ENCODE measurements around the gene AKR1C1.
"Not testable (repeated sequence)": the region's sequence is repeated elsewhere in the genome, so short reads cannot be mapped to it uniquely, and the experiment has no call there.

The AKR1C1 gene

DNA sequence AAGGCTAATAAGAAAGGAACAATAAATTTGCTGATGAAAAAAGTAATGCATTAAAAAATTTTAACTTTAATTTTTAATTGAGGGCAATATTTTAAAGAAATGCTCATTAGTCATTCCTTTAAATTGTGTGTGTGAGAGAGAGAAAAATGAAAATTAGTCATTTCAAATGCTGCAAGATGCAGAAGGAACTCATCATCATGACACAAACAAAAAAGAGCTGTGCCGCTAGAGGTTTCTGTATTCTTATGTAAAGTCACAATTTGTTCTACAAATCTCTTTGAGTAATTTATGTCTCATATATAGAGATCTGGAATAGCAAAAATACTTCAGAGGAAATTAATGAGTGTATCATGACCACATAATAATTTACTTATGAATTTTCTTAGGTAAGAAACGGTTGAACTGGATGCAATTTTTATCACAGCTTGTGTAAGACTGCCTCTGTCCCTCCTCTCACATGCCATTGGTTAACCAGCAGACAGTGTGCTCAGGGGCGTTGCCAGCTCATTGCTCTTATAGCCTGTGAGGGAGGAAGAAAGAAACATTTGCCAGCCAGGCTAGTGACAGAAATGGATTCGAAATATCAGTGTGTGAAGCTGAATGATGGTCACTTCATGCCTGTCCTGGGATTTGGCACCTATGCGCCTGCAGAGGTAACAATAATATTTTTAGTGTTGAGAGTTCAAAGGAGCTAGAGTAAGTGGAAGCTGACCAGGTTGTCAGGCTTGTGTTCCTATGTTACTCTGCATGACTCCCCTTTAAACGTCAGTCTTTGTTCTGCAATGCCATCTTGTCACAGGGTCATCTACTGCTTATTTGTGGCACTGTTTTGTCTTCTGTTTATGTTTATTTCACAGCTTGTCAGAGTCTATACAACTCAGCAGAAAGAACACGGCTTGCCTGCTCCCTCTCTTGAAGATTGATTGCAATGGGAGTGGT, at the start of gene AKR1C1:
Gene AKR1C1 (plus strand): TSS at position 540 of the 939 bp plus-strand sequence. CDS start 30 bp downstream, at position 570.
- not testable (repeated sequence) for DNase-seq

DNA sequence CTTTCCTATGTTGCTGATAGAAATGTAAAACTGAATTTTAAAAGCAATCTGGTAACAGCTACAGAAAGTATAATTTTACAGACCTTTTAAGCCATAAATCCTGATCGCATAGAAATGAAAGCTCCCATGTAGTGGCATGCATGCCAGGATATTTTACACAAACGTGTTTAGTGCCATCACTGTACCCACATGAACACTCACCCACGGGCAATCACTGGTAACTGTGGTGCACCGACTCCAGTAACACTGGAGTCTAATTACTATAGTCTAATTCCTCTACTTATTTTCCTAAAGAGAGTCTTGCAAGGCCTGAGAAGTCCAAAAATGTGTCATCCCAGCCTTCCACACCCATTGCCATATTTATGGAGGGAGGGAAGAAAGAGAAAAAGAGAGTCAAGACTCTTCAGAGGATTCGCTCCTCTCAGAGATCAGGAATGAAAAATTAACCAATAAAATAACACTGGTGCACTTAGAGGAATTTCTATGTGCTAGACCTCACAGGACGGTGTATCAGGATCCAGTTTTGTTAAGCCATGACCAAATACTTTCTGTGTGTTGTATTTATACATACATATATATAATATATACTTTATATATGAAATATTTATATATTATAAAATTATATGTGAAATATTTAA, 48.9 kb upstream of the AKR1C1 start:
- DNase-seq, result no peak

DNA sequence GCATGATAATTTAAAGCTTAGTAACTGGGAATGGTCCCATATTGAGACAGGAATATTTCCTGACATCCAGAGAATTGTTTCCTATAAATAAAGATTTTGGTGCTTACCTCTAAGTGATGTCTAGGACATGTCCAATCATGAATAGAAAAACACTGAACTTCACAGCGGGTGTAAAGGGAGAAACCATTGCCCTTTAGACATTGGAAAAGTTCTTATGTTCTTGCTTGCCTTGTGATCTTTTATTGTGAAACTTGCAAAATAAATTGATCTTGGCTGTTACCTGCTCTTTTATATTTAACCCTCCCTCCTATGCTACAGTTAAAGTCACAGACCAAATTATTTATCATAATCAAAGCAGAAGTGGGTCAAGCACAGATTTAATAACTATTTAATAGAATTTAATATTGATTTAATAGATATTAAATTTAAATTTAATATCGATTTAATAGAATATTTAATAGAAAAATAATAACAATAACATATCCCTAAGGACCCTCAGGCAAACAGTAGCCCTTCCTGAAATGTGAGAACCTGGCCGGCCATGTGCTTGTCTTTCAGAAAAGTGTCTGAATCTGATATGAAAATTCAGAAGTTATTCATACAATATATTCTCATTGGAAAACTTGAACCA, 47.0 kb upstream of the AKR1C1 start:
- DNase-seq, result no peak

DNA sequence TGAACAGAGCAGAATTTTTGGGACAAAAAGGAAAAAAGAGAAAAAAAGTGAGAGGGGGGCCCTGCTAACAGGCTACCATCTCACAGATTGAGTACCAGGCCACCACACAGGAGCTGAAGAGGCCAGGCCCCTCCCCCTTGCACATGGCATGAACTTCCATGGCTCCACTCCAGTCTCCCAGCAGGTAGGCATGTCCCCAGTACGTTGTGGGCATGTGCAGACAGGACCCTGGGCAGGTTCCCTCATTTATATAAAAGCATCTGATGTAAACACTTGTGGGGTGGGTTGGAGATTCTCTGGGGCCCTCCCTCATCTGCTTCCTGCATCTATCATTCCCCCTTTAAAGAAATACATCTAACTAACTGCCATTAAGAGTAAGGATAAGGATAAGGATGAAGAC, 45.0 kb upstream of the AKR1C1 start:
- DNase-seq, result no peak

DNA sequence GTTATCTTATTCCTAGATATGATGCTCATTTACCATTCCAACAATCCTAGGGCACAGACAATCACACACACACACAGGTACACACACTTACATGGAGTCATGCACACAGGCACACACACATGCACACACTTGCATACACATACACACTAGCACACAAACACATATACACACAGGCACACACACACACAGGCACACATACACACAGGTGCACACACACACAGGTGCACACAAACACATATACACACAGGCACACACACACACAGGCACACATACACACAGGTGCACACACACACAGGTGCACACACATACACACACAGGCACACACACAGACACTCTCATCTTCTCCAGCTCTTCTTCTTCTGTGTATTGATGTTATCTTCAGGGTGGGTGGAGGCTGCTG, 38.7 kb upstream of the AKR1C1 start:
- not testable (repeated sequence) for DNase-seq

DNA sequence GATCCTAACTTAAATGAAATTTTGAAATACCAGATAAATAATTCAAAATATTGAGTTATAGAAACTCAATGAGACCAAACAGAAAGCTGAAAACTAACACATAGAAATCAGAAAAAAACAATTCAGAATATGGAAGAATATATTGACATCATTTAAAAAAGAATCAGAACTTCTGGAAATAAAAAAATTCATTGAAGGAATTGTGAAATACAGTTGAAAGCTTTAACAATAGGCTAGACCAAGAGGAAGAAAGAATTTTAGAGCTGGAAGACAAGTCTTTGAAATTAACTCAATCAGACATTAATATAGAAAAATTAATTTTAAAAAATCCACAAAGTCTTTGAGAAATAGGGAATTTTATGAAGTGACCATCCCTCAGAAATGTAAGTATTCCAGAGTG, 36.8 kb upstream of the AKR1C1 start:
- DNase-seq, result no peak

DNA sequence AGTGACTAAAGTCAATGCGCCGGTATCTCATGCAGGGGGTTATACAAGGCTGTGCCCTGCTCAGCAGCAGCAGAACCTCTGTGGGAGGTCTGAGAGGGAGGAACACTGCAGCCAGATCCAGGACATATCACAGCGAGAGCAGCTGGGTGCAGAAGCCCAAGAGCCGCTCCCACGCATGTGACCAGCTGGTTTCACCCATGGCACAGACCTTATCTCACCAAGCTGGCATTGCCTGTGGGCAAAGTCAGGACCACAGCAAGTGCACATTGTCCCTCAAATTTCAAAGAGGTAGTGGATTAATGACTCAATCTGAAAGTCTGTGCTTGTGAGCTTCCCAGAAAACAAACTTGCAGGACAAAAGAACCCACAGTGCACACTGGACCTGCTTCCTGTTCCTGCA, 31.6 kb upstream of the AKR1C1 start:
- no peak for DNase-seq

DNA sequence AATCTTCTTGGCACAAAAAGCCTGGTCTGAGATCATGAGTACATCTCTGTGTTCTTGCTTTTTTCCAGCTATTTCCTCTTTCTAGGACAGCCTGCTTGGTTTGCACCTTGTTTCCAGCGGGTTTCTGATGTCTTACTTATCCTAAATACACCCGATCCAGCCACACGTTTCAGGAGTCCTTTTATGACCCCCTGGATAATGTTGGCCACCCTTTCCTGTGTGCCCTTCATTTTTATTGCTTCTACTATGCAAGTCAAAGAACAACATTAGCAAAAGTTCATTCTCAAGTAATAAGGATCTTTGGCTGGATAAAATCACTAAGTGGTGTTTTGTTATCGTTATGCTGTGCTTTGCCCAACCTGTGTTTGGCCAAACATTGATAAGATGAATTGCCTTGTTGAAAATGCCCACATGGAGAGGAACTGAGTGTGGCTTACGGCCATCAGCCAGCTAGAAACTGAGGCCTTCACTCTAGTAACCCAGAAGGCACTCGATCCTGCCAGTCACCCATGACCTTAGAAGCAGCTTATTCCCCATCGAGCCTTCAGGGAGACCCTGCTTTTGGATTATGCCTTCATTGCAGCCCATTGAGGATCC, 28.7 kb upstream of the AKR1C1 start:
- no peak for DNase-seq

DNA sequence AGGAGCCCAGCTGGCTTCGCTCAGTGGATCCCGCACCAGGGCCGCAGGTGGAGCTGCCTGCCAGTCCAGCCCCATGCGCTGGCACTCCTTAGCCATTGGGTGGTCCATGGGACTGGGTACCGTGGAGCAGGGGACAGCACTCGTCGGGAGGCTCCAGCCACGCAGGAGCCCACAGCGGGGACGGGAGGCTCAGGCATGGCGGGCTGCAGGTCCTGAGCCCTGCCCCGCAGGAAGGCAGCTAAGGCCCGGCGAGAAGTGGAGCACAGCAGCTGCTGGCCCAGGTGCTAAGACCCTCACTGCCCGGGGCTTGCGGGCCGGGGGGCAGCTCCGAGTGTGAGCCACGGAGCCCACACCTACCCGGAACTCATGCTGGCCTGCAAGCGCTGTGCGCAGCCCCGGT, 25.9 kb upstream of the AKR1C1 start:
- no peak for DNase-seq

DNA sequence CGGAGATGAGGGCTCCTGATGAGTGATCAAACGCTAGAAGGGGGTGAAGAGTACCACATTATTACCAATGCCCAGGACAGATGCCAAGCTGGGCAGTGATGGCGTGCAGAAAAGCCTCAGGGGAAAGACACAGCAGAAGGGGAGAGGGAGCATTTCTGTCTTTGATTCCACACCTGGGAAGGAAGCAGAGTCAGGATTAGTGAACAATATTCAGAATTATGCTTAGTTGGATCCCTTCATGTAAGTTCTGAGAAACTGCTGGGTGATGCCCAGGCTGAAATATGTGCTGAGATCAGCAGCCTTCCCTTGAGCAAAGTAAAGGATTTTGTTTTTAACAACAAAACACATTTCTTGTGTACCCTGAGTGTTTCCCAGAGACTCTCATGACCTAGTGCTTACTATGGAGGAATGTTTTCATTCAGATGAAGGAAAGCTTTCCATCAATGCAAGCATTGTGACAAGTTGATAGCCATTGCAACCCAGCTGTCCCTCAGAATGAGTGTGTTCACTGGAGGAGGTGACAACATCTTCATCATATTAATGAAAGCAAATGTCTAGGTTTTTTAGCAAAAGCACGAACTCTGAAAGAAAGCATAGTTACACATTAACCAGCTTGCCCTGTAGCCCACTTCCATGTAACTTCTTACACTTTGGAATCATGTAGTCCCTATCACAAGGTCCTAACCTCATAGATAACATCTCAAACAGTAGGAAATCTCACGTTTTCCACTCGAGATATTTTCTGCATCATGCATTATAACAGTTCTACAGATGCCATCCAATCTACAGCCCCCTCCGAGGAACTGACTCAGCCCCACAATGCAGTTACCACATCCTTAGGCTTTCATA, 23.8 kb upstream of the AKR1C1 start:
- DNase-seq, result no peak

DNA sequence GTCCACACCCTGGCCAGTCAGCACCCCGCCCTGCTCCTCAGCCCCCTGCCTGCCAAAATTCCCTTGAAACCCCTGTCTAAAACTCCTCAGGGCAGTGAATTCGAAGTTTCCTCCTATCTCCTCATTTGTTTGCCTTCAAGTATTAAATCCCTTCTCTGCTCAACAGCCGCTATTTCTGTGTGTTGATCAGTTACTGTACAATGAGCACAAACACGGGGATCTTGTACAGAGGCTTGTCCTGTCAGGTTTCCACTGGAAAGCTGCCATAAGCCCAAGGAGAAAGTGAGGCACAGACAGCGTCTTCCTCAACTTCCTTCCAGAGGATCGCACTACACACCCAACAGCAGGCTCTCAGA, 23.2 kb upstream of the AKR1C1 start:
- DNase-seq, result not testable (repeated sequence)

DNA sequence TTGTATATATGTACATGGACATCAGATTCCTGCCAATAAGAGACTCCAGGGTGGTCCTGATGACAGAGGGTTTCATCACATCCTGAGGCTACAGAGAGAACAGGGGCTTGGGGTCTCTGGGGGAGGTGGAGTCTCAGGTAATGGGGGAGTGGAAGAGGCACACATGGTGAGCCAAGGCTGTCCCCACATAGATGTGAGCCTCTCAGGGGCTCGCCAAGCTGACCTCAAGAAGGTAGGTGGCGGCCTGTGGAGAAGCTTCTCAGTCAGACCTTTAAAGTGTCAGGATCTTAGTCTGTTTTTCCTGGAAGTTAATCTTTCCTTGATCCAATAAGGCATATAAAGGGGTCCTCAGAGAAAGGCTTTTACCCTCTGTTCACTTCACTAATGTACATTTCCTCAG, 22.3 kb upstream of the AKR1C1 start:
- DNase-seq, result not testable (repeated sequence)

DNA sequence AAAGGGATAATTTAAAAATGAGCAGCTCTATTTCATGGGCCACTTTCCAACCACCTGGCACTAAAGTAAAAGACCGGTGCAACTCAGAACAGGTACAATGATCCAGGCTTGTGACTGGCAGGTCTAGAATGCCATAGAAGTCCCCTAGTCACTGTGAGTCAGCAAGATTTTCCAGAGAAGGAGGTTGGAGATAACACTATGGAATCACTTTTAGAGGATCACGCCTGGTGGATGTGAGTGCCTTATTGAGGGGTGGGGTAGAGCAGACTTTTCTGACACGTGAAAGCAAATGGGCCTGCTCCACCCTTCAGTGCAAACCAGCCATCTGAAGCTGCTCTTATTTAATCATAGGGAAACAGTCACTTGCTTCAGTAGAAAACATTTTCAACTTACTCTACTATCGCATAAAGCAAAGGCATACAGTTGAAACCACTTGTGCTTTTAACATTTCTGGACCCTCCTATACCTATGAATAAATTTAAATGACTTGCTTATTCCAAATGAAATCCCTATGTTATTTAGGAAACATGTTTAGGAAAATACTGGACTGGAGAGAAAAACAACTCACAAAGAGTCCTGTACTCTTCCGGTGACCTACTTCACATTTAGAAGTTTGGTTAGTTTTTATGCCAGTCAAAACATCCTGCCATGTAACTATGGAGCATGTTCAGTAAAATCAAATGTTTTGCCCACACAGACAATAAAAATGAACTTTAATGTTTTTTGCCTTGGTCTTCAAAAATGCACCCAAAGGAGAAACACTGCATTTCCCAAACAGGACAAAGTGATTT, 21.5 kb upstream of the AKR1C1 start:
- no peak for DNase-seq

DNA sequence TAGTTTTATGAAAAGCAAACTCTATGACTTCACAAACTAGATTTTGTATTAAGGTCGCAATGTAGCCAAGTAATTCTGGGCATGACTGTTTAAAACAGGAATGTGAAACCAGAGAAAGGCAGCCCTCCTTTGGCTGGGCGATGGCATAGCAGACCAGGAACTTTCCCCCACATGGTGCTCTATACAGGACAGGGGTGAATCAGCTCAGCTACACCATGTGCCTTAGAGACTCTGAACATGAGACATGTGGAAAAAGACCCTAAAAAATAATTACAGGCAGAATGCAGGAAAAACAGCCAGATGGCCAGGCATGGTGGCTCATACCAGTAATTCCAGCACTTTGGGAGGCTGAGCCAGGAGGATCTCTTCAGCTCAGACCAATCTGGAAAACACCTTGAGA, 20.3 kb upstream of the AKR1C1 start:
- DNase-seq, result not testable (repeated sequence)

DNA sequence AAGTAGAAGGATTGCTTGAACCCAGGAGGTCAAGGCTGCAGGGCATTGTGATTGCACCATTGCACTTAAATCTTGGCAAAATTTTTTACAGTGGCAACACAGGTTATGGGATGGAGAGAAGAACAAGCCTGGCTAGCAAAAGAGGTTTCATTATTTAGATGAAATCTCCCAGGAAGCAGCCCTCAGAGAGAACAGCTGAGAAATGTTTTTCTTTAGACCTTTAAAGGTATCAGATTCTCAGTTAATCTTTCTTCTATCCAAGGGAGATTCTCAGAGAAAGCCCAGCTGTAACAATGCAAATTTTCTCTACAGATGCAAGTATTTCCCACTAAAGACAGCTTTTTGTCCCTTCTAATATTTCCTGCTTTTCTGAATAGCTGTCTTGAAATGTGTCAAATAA, 19.8 kb upstream of the AKR1C1 start:
- DNase-seq, result not testable (repeated sequence)

DNA sequence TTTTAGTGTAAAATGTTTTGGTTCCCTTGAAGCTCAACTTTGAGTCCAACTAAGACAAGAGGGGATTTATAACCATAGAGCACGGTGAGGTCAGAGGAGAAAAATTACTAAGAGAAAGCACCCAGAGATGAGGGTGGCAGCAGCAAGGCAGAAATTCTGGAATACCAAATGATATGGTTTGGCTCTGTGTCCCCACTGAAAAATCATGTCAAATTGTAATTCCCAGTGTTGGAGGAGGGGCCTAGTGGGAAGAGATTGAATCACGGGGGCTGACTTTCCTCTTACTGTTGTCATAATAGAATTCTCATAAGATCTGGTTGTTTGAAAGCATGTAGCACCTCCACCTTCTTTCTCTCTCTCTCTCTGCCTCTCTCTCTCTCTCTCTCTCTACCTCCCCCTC, 19.4 kb upstream of the AKR1C1 start:
- no peak for DNase-seq

DNA sequence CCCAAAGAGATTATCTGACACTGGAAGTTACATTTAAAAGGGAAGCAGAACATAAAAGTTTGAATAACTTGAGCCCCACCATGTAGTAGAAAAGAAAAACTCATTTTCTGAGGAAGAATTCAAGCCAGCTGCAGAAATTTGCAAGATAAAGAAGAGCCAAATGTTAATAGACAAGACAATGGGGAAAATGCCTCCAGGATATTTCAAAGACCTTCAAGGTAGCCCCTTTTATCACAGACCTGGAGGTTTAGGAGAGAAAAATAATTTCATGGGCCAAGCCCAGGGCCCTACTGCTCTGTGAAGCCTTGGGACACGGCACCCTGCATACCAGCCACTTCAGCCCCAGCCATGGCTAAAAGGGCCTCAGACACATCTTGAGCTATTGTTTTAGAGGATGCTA, 18.4 kb upstream of the AKR1C1 start:
- DNase-seq, result no peak

DNA sequence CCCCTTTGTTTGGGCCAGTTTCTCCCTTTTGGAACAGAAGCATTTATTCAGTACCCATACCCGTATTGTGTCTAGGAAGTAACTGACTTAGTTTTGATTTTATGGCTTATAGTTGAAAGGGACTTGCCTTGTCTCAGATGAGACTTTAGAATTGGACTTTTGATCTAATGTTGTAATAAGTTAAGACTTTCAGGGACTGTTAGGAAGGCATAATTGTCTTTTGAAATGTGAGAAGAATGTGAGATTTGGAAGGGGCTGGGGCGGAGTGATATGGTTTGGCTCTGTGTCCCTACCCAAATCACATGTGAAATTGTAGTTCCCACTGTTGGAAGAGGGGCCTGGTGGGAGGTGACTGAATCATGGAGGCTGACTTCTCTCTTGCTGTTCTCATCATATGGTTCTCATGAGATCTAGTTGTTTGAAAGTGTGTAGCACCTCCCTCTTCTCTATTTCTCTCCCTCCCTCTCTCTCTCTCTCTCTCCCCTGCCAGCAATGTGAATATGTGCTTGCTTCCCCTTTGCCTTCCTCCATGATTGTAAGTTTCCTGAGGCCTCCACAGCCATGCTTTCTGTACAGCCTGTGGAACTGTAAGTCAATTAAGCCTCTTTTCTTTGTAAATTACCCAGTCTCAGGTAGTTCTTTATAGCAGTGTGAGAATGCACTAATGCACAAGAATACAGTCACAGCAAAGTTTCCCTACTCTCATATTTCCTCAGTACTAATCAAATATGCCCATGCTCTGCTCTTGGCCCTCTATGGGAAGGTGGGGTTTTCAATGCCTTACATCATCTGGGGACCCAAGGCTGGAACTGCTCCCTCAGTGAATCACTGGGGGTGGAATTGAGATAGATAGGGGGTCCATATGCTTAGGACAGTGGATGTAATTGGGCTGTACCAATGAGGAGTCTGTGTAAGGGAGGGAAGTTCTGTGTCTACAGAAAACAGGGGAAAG, 17.2 kb upstream of the AKR1C1 start:
- DNase-seq, result no peak

DNA sequence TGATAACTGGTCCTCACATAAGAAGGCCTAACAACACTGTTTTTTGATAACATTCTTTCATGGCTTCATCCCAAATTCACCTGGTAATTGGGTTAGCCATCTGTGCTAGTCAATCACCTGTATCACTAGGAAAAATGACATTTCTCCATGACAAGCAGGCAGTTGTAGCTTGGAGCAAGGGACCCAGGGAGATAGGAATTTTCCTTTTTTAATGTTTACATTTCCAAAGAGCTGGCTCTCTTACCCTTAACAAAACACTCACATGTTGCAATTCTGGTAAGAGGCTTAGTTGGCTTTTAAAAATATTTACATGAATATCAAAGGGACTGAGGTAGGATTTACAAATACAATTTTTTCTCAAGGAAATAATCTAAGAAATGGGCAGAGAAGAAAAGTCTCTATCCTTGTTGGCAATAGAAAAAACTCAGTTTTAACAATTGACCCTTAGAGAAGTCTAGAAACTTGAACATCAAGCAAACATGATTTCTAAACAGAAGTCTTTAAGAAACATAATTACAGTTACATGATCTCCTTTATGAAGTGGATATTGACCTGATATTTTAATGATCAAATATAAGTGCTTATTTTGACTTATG, 16.1 kb upstream of the AKR1C1 start:
- no peak for DNase-seq
